HG02571 (cell line): ENCODE measurements around the gene REEP5.
"Not testable (repeated sequence)": the region's sequence is repeated elsewhere in the genome, so short reads cannot be mapped to it uniquely, and the experiment has no call there.

ENCODE experiments used
- ATAC-seq: cut with Tn5 transposase; IDR thresholded peaks from one replicate; pipeline ENCODE4 v1.9.1; 2021; ENCODE audit warnings: mild to moderate bottlenecking, moderate library complexity; ENCODE audit not compliant: unreplicated experiment

Gene REEP5

GRCh38 chr5:112933651-112934365 lies 11.8 kb upstream of the REEP5 start:
- no peak for ATAC-seq

- ATAC-seq = no peak
Observed at GRCh38 chr5:112933105-112933504, 11.1 kb upstream of the REEP5 start.

GRCh38 chr5:112931473-112931872 lies 9.4 kb upstream of the REEP5 start:
- no peak for ATAC-seq

- no peak for ATAC-seq
Observed at GRCh38 chr5:112930082-112930344, 8.0 kb upstream of the REEP5 start.

GRCh38 chr5:112929336-112930081 lies 7.5 kb upstream of the REEP5 start:
- peak; percentile 74 for ATAC-seq

GRCh38 chr5:112923988-112924387 lies 2.0 kb upstream of the REEP5 start:
- ATAC-seq = no peak

- ATAC-seq = peak; percentile 28
Observed at GRCh38 chr5:112923148-112923917, 1.3 kb upstream of the REEP5 start.

- peak; percentile 39 for ATAC-seq
Observed at GRCh38 chr5:112921026-112921832, 798 bp downstream of the REEP5 start.

GRCh38 chr5:112919972-112920371 lies 2.1 kb downstream of the REEP5 start:
- ATAC-seq = no peak

- no peak for ATAC-seq
Observed at GRCh38 chr5:112918679-112919078, 3.3 kb downstream of the REEP5 start.

GRCh38 chr5:112918136-112918535 lies 3.9 kb downstream of the REEP5 start:
- ATAC-seq = no peak

GRCh38 chr5:112917453-112917995 lies 4.5 kb downstream of the REEP5 start:
- ATAC-seq = no peak

GRCh38 chr5:112915831-112916230 lies 6.2 kb downstream of the REEP5 start:
- ATAC-seq = no peak

GRCh38 chr5:112914584-112914983 lies 7.4 kb downstream of the REEP5 start:
- no peak for ATAC-seq

GRCh38 chr5:112910529-112910928 lies 11.5 kb downstream of the REEP5 start:
- ATAC-seq = no peak

GRCh38 chr5:112908854-112909253 lies 13.2 kb downstream of the REEP5 start:
- ATAC-seq = no peak

GRCh38 chr5:112907166-112907631 lies 14.8 kb downstream of the REEP5 start:
- peak; percentile 57 for ATAC-seq

- no peak for ATAC-seq
Observed at GRCh38 chr5:112906637-112907036, 15.4 kb downstream of the REEP5 start.

GRCh38 chr5:112904996-112905395 lies 17.0 kb downstream of the REEP5 start:
- not testable (repeated sequence) for ATAC-seq

- ATAC-seq = no peak
Observed at GRCh38 chr5:112902561-112902960, 19.5 kb downstream of the REEP5 start.

GRCh38 chr5:112895682-112896081 lies 26.3 kb downstream of the REEP5 start:
- ATAC-seq = no peak
